Skeletal muscle satellite cell (primary cell): ENCODE results near the gene INTS11.

Source experiments
- H3K27me3 ChIP-seq: 2 replicates; pipeline ENCODE4 v1.7.0; 2013; ENCODE audit warnings: low read length; ENCODE audit not compliant: control insufficient read depth, insufficient read depth
- H3K36me3 ChIP-seq: 2 replicates; pipeline ENCODE4 v1.7.0; 2013; ENCODE audit warnings: mild to moderate bottlenecking, control low read depth, low read length; ENCODE audit not compliant: insufficient read depth
- H3K4me1 ChIP-seq: 2 replicates; pipeline ENCODE4 v1.7.0; 2013; ENCODE audit warnings: low read length; ENCODE audit not compliant: control insufficient read depth, insufficient read depth
- H3K4me2 ChIP-seq: 2 replicates; pipeline ENCODE4 v1.7.0; 2013; ENCODE audit warnings: mild to moderate bottlenecking, low read length
- H3K4me3 ChIP-seq: 2 replicates; pipeline ENCODE4 v1.7.0; 2013; ENCODE audit warnings: low read length
- H3K9ac ChIP-seq: 2 replicates; pipeline ENCODE4 v1.7.0; 2013; ENCODE audit warnings: mild to moderate bottlenecking, low read depth, low read length, moderate library complexity
- H3K9me3 ChIP-seq: replicated peaks from 2 replicates; pipeline ENCODE4 v1.7.0; 2013; ENCODE audit warnings: mild to moderate bottlenecking, control low read depth, low read length

INTS11 gene

DNA sequence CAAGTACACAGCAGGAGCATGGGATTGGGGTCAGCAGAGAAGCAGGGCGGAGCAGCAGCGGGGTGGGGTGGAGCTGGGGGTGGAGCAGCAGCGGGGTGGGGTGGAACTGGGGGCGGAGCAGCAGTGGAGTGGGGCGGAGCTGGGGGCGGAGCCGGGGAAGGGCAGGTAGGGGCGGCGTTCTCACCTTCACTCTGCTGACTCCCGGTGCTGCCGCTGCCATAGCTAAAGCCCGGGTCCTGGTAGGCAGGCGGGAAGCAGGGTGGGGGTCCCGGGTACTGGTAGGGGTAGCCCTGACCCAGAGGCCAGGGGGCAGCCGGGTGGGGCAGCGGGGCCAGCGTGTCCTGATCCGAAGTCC, 13.3 kb upstream of the INTS11 start:
- Histone ChIP-seq H3K4me2 (no peak overlapping the region), H3K9ac (no peak overlapping the region), H3K9me3 (no peaks in the 10 kb centered on the region), H3K36me3 (peaks cover 60% of the 10 kb centered on the region), H3K4me3 (no peak overlapping the region), H3K4me1 (no peaks in the 10 kb centered on the region), H3K27me3 (no peaks in the 10 kb centered on the region)

DNA sequence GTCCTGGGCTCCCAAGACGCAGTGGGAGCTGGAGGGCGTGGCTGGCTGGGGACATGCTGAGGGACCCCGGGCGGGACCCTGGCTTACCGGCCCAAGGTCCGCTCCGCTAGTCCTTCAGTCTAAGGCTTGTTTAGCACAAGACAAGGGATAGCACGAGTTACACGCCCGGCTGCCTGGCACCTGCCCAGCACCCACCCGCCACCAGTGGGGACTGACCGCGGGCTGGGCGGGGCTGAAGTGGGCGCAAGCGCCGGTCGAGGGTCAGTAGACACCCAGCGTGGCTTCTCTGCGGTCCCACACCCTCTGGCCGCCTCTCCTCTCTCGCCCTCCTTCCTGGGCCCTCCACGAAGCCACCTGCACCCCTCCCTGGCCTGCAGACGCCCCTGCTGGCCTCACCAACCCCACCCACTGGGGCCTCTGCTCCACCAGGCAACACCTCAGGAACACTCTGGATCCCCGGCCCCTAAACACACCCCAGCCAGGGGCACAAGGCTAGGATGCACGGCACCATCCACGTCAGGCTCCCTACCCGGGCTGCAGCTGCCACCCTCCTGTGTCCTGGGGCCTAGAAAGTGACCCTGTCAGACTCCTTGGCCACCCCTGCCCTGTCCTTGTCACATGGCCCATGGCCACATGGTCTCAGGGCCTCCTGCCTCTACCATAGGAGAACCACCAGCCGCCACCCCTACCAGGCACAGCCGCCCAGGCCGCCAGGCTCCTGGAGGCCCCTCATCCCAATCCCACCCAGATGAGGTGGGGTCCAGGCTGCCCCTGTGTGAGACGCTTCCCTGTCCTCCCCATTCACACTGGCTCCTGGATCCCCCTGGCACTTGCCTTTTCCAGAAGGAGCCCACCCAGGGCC, 12.7 kb upstream of the INTS11 start:
- H3K9ac ChIP-seq: no peak overlapping the region
- peaks cover 59% of the 10 kb centered on the region for H3K36me3 ChIP-seq
- no peak overlapping the region for H3K4me3 ChIP-seq

DNA sequence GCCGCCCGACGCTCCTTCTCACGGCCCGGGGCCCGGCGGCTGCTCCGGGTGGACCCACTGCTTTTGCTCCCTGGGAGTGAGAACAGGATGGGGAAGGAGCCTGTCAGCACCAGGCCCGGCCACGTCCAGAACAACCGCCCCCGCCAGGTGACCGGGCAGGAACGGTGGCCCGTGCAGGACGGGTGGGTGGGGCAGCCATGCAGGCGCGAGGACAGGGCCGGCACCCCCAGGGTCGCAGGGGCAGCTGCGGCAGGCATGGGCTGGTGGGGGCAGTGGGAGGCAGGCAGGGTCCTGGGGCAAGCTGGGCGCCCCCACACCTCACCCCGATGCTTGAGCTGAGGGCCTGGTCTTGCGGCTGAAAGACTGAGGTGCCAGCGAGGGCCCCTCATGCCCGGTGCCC, 12.0 kb upstream of the INTS11 start:
- Histone ChIP-seq H3K4me2 (no peak overlapping the region), H3K4me1 (peaks cover 3% of the 10 kb centered on the region), H3K27me3 (no peaks in the 10 kb centered on the region), H3K4me3 (no peak overlapping the region), H3K36me3 (peaks cover 54% of the 10 kb centered on the region), H3K9ac (no peak overlapping the region), H3K9me3 (no peaks in the 10 kb centered on the region)

More for the DNA sequence above, 12.7 kb upstream of the INTS11 start:
- Histone ChIP-seq H3K4me1 (no peaks in the 10 kb centered on the region), H3K9me3 (no peaks in the 10 kb centered on the region), H3K27me3 (no peaks in the 10 kb centered on the region), H3K4me2 (no peak overlapping the region)

DNA sequence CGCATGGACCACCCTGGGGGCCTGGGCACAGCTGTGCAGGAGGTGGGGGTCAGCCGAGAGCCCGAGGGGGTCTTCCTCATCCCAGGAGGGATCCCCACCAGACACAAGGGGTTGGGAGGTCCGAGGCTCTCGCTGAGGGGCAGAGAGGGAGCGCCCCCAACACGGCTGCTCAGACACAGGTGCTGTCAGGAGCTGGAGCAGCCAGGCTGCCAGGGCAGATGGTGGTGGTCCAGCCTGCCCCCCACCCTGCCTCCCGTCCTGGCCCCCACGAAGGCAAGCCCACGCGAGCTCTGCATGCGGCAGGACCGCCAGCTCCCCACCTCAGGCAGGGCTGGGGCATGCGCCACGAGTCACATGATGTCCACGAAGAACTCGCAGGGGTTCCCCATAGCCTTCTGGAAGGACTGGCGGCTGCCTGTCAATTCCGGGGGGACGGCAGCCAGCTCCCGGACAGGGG, 11.4 kb upstream of the INTS11 start:
- Histone ChIP-seq H3K36me3 (peaks cover 47% of the 10 kb centered on the region), H3K4me1 (peaks cover 9% of the 10 kb centered on the region), H3K9me3 (no peaks in the 10 kb centered on the region), H3K4me2 (no peak overlapping the region), H3K27me3 (no peaks in the 10 kb centered on the region), H3K9ac (no peak overlapping the region), H3K4me3 (no peak overlapping the region)

DNA sequence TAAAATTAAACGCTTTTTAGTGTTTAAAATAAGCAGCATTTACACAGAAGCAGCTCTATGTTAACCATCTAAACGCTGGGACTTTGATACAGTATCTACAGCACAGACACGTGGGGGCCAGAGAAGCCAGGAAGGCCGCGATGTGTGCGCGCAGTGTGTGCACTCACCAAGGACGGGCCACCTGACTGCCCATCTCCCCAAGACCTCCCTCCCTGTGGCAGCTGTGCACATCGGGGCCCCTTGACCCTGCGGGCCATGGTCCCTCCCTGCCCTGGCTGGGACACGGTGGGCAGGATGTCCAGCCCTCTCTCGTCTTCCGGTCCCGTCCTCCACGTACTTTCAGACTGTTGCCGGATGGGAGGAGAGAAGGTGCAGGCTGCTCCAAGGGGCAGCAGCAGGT, 10.8 kb upstream of the INTS11 start:
- Histone ChIP-seq H3K4me2 (no peak overlapping the region), H3K4me1 (peaks cover 14% of the 10 kb centered on the region), H3K27me3 (no peaks in the 10 kb centered on the region), H3K4me3 (no peak overlapping the region), H3K36me3 (peaks cover 42% of the 10 kb centered on the region), H3K9me3 (no peaks in the 10 kb centered on the region), H3K9ac (no peak overlapping the region)

DNA sequence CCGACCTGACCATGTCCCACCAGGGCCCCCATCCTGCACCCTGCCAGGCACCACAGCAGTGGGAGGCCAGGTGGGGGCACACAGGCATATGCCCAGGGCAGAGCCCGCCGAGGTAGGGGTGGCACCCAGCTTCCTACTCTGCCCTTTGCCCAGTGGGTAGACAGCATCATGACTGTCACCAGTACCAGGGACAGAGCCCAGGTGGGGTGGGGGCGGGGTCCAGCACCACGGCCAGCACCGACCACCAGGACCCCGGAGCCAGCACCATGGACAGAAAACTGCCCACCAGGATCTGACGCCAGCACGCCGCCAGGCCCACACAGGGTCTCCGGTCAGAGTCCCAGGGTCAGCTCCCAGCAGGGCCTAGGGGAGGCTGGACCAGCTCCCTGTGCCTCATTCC, 10.4 kb upstream of the INTS11 start:
- Histone ChIP-seq H3K4me2 (no peak overlapping the region), H3K9ac (no peak overlapping the region), H3K4me1 (peaks cover 15% of the 10 kb centered on the region), H3K4me3 (no peak overlapping the region), H3K27me3 (no peaks in the 10 kb centered on the region), H3K36me3 (peaks cover 39% of the 10 kb centered on the region), H3K9me3 (no peaks in the 10 kb centered on the region)

DNA sequence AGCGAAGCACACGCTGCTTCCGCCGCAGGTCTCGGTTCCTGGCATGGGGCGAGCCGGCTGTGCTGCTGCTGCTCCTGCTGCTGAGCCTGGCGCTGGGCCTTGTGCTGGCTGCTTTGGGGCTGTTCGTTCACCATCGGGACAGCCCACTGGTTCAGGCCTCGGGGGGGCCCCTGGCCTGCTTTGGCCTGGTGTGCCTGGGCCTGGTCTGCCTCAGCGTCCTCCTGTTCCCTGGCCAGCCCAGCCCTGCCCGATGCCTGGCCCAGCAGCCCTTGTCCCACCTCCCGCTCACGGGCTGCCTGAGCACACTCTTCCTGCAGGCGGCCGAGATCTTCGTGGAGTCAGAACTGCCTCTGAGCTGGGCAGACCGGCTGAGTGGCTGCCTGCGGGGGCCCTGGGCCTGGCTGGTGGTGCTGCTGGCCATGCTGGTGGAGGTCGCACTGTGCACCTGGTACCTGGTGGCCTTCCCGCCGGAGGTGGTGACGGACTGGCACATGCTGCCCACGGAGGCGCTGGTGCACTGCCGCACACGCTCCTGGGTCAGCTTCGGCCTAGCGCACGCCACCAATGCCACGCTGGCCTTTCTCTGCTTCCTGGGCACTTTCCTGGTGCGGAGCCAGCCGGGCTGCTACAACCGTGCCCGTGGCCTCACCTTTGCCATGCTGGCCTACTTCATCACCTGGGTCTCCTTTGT, 9.2 kb upstream of the INTS11 start:
- no peak overlapping the region for H3K4me3 ChIP-seq

DNA sequence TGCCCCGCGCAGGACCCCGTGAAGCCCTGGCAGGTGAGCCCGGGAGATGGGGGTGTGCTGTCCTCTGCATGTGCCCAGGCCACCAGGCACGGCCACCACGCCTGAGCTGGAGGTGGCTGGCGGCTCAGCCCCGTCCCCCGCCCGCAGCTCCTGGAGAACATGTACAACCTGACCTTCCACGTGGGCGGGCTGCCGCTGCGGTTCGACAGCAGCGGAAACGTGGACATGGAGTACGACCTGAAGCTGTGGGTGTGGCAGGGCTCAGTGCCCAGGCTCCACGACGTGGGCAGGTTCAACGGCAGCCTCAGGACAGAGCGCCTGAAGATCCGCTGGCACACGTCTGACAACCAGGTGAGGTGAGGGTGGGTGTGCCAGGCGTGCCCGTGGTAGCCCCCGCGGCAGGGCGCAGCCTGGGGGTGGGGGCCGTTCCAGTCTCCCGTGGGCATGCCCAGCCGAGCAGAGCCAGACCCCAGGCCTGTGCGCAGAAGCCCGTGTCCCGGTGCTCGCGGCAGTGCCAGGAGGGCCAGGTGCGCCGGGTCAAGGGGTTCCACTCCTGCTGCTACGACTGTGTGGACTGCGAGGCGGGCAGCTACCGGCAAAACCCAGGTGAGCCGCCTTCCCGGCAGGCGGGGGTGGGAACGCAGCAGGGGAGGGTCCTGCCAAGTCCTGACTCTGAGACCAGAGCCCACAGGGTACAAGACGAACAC, 8.5 kb upstream of the INTS11 start:
- H3K9me3 ChIP-seq: no peaks in the 10 kb centered on the region
- peaks cover 15% of the 10 kb centered on the region for H3K4me1 ChIP-seq
- no peak overlapping the region for H3K4me3 ChIP-seq
- H3K27me3 ChIP-seq: no peaks in the 10 kb centered on the region
- H3K9ac ChIP-seq: no peak overlapping the region
- peaks cover 29% of the 10 kb centered on the region for H3K36me3 ChIP-seq
- H3K4me2 ChIP-seq: no peak overlapping the region

More for the DNA sequence above, 9.2 kb upstream of the INTS11 start:
- Histone ChIP-seq H3K9me3 (no peaks in the 10 kb centered on the region), H3K4me1 (peaks cover 15% of the 10 kb centered on the region), H3K36me3 (peaks cover 30% of the 10 kb centered on the region), H3K27me3 (no peaks in the 10 kb centered on the region), H3K9ac (no peak overlapping the region), H3K4me2 (no peak overlapping the region)

DNA sequence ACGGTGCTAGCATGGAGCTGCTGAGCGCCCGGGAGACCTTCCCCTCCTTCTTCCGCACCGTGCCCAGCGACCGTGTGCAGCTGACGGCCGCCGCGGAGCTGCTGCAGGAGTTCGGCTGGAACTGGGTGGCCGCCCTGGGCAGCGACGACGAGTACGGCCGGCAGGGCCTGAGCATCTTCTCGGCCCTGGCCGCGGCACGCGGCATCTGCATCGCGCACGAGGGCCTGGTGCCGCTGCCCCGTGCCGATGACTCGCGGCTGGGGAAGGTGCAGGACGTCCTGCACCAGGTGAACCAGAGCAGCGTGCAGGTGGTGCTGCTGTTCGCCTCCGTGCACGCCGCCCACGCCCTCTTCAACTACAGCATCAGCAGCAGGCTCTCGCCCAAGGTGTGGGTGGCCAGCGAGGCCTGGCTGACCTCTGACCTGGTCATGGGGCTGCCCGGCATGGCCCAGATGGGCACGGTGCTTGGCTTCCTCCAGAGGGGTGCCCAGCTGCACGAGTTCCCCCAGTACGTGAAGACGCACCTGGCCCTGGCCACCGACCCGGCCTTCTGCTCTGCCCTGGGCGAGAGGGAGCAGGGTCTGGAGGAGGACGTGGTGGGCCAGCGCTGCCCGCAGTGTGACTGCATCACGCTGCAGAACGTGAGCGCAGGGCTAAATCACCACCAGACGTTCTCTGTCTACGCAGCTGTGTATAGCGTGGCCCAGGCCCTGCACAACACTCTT, 7.7 kb upstream of the INTS11 start:
- Histone ChIP-seq H3K36me3 (peaks cover 32% of the 10 kb centered on the region), H3K27me3 (no peaks in the 10 kb centered on the region), H3K4me2 (no peak overlapping the region), H3K4me1 (peaks cover 15% of the 10 kb centered on the region), H3K4me3 (no peak overlapping the region), H3K9ac (no peak overlapping the region), H3K9me3 (no peaks in the 10 kb centered on the region)

DNA sequence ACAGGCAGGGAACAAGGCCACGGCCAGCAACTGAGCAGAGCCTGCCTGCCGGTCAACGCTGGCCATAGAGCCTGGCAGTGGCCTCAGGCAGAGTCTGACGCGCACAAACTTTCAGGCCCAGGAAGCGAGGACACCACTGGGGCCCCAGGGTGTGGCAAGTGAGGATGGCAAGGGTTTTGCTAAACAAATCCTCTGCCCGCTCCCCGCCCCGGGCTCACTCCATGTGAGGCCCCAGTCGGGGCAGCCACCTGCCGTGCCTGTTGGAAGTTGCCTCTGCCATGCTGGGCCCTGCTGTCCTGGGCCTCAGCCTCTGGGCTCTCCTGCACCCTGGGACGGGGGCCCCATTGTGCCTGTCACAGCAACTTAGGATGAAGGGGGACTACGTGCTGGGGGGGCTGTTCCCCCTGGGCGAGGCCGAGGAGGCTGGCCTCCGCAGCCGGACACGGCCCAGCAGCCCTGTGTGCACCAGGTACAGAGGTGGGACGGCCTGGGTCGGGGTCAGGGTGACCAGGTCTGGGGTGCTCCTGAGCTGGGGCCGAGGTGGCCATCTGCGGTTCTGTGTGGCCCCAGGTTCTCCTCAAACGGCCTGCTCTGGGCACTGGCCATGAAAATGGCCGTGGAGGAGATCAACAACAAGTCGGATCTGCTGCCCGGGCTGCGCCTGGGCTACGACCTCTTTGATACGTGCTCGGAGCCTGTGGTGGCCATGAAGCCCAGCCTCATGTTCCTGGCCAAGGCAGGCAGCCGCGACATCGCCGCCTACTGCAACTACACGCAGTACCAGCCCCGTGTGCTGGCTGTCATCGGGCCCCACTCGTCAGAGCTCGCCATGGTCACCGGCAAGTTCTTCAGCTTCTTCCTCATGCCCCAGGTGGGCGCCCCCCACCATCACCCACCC, 6.9 kb upstream of the INTS11 start, which contains the start of gene TAS1R3:
Gene TAS1R3, plus strand, starts transcription at position 213 of the 898 bp plus-strand sequence. Its CDS starts 66 bp downstream, at position 279.
- no peaks in the 10 kb centered on the region for H3K9me3 ChIP-seq
- H3K27me3 ChIP-seq: no peaks in the 10 kb centered on the region
- peak within 1 kb of the TSS; percentile 10 for H3K4me2 ChIP-seq
- peaks cover 15% of the 10 kb centered on the region for H3K4me1 ChIP-seq
- H3K4me3 ChIP-seq: no peak within 1 kb of the TSS
- peaks cover 32% of the 10 kb centered on the region for H3K36me3 ChIP-seq
- H3K9ac ChIP-seq: no peak within 1 kb of the TSS
